Natural killer cell (primary cell): ENCODE results near the gene ST6GALNAC3. TPM values are rescaled to one million over a fixed set of nuclear protein-coding genes. Genes with fewer than 3 reads are reported as not detected.

ENCODE experiments used
- ATAC-seq, 3 donors: fragments of 150-1000 bp in 2 of 3; fragments of 200-7000 bp in 1 of 3; cut with Tn5 transposase; 1 replicate in 1 of 3; 2 replicates in 2 of 3; pipeline ENCODE4 v1.10.0; 2021; ENCODE audit warnings: mild to moderate bottlenecking in 2 of 3, moderate library complexity in 2 of 3
- DNase-seq, 2 donors: peaks; one replicate each; pipeline versions ENCODE4 v3.0.0 to v3.0.0-alpha.2; 2013 to 2021; ENCODE audit warnings: mixed read lengths in 1 of 2
- H3K27ac ChIP-seq: one replicate; pipeline ENCODE4 v1.5.1; 2013; ENCODE audit warnings: mild to moderate bottlenecking, low read length
- H3K27me3 ChIP-seq: one replicate; pipeline ENCODE4 v1.6.1; 2013; ENCODE audit warnings: low read length; ENCODE audit not compliant: control insufficient read depth, insufficient read depth
- H3K36me3 ChIP-seq: one replicate; pipeline ENCODE4 v1.6.1; 2013; ENCODE audit warnings: low read length; ENCODE audit not compliant: control insufficient read depth, insufficient read depth
- H3K4me1 ChIP-seq: one replicate; pipeline ENCODE4 v1.6.1; 2013; ENCODE audit warnings: low read length; ENCODE audit not compliant: control insufficient read depth, insufficient read depth
- H3K4me3 ChIP-seq: one replicate; pipeline ENCODE4 v1.5.1; 2013; ENCODE audit warnings: low read length
- H3K9me3 ChIP-seq: one replicate; pipeline ENCODE4 v1.6.1; 2013; ENCODE audit warnings: low read length; ENCODE audit not compliant: control insufficient read depth, insufficient read depth
- H3K27ac Mint-ChIP-seq, 2 donors: one replicate each; pipeline ENCODE4 v1.8.0; 2022; ENCODE audit warnings: mild to moderate bottlenecking in 2 of 2, mixed read lengths in 2 of 2, moderate library complexity in 1 of 2
- H3K27me3 Mint-ChIP-seq, 2 donors: one replicate each; pipeline ENCODE4 v1.8.0; 2022; ENCODE audit warnings: low read depth in 2 of 2, mixed read lengths in 2 of 2
- H3K36me3 Mint-ChIP-seq: one replicate; pipeline ENCODE4 v1.8.0; 2022; ENCODE audit warnings: mixed read lengths
- H3K4me1 Mint-ChIP-seq, 2 donors: one replicate each; pipeline ENCODE4 v1.8.0; 2022; ENCODE audit warnings: mixed read lengths in 2 of 2
- H3K4me3 Mint-ChIP-seq: one replicate; pipeline ENCODE4 v1.8.0; 2022; ENCODE audit warnings: mild to moderate bottlenecking, moderate library complexity, mixed read lengths
- H3K9me3 Mint-ChIP-seq, 2 donors: one replicate each; pipeline ENCODE4 v1.8.0; 2022; ENCODE audit warnings: mixed read lengths in 2 of 2
- WGBS: methylation state at CpG from one replicate; pipeline ENCODE4 v1.1.7; 2013; ENCODE audit warnings: missing lambda C conversion rate; ENCODE audit not compliant: insufficient coverage; 5-methylcytosine and 5-hydroxymethylcytosine counted together
- intact Hi-C: fragments of 100-400 bp; cut with micrococcal nuclease; formaldehyde crosslinking; loops from one replicate; pipeline ENCODE4 v1.14.2; 2022
- total RNA-seq, 4 donors: library from RNA; stranded (reverse); fragments of 120-200 nt in 1 of 4; gene quantifications; one replicate each; pipeline versions ENCODE4 v1.2.3 to v1.2.4, GENCODE V29; 2013 to 2022
- TF ChIP-seq, protein P1 (sequence below): fragments of 200-600 bp; IDR thresholded peaks from one replicate; pipeline ENCODE4 v1.8.0; 2022; ENCODE audit warnings: antibody characterized with exemption

ST6GALNAC3 gene
- total RNA-seq, 3 donors from 2014 or later (not counting 1 experiment from before 2014, with no cell fraction given), result not detected

DNA sequence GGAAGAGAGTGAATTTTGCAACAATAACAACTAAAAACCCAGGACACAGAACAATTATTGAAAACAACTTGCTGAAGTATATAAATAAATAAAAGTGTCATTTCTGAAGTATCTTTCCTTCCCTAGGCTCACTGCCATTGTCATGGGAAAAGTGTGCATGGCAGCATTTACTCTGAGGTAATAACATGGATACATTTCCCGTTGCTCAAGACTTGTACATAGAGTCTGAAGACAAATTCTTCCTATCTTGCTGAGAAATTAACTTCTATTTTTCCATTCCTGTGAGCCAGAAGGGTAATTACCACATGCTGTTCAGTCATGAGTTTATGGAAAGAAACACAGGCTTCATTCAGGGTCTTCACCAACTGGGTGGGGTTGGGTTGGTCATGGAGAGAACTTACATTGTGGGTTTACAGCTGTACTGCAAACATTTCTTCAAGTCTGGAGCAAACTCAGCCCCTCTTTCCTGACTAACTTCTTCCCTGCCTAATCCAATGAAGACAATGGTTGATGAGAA is 32.2 kb downstream of the ST6GALNAC3 start:
- DNase-seq, result no peak
- WGBS, result 93% methylated on average over 1 of the region's 1 CpG
- Mint-ChIP-seq H3K36me3 (no peaks in the 10 kb centered on the region), H3K9me3 (peaks cover 0 to 2% of the 10 kb centered on the region in 2 donors), H3K4me1 (peaks cover 12 to 21% of the 10 kb centered on the region in 2 donors), H3K27ac (no peak overlapping the region), H3K4me3 (no peak overlapping the region), H3K27me3 (peaks cover 5 to 10% of the 10 kb centered on the region in 2 donors)
- no peaks in the 10 kb centered on the region for H3K4me1 ChIP-seq
- intact Hi-C loops, result no loop called here
- no peaks in the 10 kb centered on the region for H3K9me3 ChIP-seq
- H3K27me3 ChIP-seq, result no peaks in the 10 kb centered on the region
- TF ChIP-seq, protein P1, sequence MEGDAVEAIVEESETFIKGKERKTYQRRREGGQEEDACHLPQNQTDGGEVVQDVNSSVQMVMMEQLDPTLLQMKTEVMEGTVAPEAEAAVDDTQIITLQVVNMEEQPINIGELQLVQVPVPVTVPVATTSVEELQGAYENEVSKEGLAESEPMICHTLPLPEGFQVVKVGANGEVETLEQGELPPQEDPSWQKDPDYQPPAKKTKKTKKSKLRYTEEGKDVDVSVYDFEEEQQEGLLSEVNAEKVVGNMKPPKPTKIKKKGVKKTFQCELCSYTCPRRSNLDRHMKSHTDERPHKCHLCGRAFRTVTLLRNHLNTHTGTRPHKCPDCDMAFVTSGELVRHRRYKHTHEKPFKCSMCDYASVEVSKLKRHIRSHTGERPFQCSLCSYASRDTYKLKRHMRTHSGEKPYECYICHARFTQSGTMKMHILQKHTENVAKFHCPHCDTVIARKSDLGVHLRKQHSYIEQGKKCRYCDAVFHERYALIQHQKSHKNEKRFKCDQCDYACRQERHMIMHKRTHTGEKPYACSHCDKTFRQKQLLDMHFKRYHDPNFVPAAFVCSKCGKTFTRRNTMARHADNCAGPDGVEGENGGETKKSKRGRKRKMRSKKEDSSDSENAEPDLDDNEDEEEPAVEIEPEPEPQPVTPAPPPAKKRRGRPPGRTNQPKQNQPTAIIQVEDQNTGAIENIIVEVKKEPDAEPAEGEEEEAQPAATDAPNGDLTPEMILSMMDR, result no peak
- no peaks in the 10 kb centered on the region for H3K36me3 ChIP-seq
- no peak overlapping the region for H3K27ac ChIP-seq
- ATAC-seq, result no peak
- H3K4me3 ChIP-seq, result no peak overlapping the region

DNA sequence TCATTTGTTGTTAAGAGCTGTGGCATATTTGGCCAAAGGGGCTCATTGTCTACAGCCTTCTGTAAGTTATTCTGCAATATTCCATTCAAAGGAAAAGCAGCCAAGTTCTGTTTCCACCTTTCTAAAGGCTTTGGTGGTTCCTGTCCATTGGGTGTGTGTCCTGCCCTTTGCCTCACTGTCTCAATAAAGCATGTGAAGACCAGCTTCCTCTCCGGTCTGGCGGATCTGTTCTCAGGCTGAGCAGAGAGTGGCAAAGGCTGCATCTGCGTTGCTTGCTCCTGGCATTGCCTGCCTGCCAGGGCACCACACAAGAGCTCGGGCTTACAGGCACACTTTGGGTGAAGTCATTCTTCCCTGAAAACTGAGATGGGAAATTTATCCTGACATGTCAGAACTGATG is 34.9 kb downstream of the ST6GALNAC3 start:
- Mint-ChIP-seq H3K27ac (no peak overlapping the region), H3K9me3 (peaks cover 0 to 2% of the 10 kb centered on the region in 2 donors), H3K27me3 (peaks cover 3 to 11% of the 10 kb centered on the region in 2 donors), H3K4me1 (peaks cover 0 to 3% of the 10 kb centered on the region in 2 donors), H3K4me3 (no peak overlapping the region), H3K36me3 (no peaks in the 10 kb centered on the region)
- no peak for DNase-seq
- H3K27me3 ChIP-seq, result no peaks in the 10 kb centered on the region
- H3K36me3 ChIP-seq, result no peaks in the 10 kb centered on the region
- ATAC-seq, result no peak
- no peaks in the 10 kb centered on the region for H3K4me1 ChIP-seq
- H3K9me3 ChIP-seq, result no peaks in the 10 kb centered on the region
- H3K27ac ChIP-seq, result no peak overlapping the region
- intact Hi-C loops, result no loop called here
- 94% methylated on average over 4 of the region's 4 CpGs for WGBS
- TF ChIP-seq, protein P1, result no peak
- H3K4me3 ChIP-seq, result no peak overlapping the region

DNA sequence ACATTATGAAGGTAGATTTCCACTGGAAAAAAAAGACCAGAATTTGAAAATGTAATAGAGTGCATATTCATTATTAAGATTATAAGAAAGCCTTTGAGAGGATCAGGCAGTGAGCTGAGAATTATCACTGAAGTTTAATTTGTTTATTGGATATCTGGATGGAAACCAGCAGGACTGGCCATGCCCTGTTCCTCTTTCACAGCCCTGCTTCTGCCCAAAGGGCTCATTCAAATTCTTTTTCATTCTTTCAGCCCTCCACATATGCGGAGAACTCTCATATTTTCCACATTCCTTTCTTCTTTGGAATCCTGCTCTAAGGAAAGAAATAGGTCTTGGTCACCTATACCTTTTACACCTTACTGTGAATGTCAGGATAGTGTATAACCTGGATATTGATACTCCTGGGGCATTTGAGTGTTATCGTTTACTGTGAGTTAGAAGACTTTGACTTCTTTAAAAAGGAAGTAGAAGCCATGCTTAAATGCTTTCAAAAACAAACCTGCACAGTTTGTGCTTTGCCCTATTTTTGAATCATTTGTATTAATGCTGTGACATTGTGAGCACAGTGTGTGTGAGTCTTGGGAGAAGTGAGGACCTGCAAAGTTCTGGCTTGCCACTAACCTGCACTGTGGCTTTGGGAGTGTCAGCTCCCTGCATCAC is 35.5 kb downstream of the ST6GALNAC3 start:
- WGBS, result 57% methylated on average over 2 of the region's 2 CpGs
- Mint-ChIP-seq H3K27me3 (peaks cover 5 to 17% of the 10 kb centered on the region in 2 donors), H3K4me1 (no peaks in the 10 kb centered on the region), H3K9me3 (peaks cover 0 to 2% of the 10 kb centered on the region in 2 donors), H3K27ac (no peak overlapping the region), H3K4me3 (no peak overlapping the region), H3K36me3 (no peaks in the 10 kb centered on the region)
- Histone ChIP-seq H3K4me3 (no peak overlapping the region), H3K27ac (no peak overlapping the region), H3K36me3 (no peaks in the 10 kb centered on the region), H3K4me1 (no peaks in the 10 kb centered on the region), H3K9me3 (no peaks in the 10 kb centered on the region), H3K27me3 (no peaks in the 10 kb centered on the region)
- ATAC-seq (no peak), DNase-seq (no peak)
- intact Hi-C loops, result no loop called here
- TF ChIP-seq, protein P1, result no peak
